Epithelial cell of proximal tubule (primary cell): ENCODE results near the gene LNPEP. TPM values are rescaled to one million over a fixed set of nuclear protein-coding genes. Genes with fewer than 3 reads are reported as not detected.
"Not testable (repeated sequence)": the region's sequence is repeated elsewhere in the genome, so short reads cannot be mapped to it uniquely, and the experiment has no call there.

Experiments
- DNase-seq: peaks from one replicate; pipeline ENCODE4 v3.0.0-alpha.2; 2011; ENCODE audit warnings: low read depth
- H3K4me3 ChIP-seq: 2 replicates; pipeline ENCODE4 v1.5.1; 2011; ENCODE audit warnings: low read depth, mild to moderate bottlenecking, low read length
- CTCF ChIP-seq: conservative IDR thresholded peaks from 2 replicates; pipeline ENCODE4 v1.5.1; 2012; ENCODE audit warnings: low read depth, mild to moderate bottlenecking, low read length
- total RNA-seq: library from RNA; depleted of rRNA; stranded (reverse); fragments of >200 nt; gene quantifications from 2 replicates; pipeline ENCODE4 v1.2.3, GENCODE V29; 2015

LNPEP gene
- total RNA-seq, 1 donor from 2014 or later = 21.4 TPM

DNA sequence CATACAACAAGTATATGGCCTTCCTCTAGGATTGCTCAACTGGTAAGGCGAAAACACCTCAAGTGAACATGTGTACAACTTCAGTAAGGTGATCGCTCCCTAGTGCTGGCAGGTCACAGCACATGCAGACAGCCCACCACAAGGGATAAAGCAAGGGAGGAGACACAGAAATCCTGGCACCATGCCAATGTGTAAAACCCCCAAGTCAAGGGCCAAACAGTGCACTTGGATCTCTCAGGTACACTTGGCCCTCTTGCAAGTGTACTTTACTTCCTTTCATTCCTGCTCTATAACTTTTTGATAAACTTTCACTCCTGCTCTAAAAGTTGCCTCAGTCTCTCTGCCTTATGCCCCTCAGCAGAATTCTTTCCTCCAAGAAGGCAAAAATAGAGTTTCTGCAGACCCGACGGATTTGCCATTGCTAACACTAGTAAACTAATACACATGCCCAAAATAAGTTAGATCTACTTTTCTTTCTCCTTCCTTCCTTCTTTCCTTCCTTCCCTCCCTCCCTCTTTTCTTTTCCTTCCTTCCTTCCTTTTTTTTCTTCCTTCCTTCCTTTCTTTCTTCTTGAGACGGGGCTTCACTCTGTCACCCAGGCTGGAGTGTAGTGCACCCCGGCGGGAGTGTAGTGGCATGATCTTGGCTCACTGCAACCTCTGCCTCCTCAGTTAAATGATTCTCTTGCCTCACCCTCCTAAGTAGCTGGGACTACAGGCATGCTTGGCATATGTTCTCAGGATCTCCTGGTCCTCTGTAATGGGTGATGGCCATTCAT lies 6.8 kb upstream of the LNPEP start:
- DNase-seq = no peak
- H3K4me3 ChIP-seq = no peak overlapping the region
- no peak for TF ChIP-seq CTCF

DNA sequence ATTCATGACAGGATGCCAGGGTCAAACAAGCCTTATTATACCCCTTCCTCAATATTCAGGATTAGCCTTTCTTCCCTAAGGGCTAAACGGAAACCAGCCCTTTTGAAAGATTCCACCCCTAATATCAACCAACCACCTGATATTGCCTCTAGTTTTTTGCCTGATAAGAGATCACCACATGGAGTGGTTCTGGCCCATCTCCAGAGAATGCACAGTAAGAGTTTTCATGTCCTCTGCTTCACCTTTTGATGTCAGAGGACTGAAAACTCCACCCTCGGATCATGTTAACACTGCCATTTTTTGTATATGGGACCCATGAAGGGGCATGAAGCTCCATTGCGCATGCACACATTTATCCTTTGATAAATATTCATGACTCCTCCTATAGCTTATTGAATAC lies 5.8 kb upstream of the LNPEP start:
- no peak for TF ChIP-seq CTCF
- no peak for DNase-seq
- H3K4me3 ChIP-seq = no peak overlapping the region

DNA sequence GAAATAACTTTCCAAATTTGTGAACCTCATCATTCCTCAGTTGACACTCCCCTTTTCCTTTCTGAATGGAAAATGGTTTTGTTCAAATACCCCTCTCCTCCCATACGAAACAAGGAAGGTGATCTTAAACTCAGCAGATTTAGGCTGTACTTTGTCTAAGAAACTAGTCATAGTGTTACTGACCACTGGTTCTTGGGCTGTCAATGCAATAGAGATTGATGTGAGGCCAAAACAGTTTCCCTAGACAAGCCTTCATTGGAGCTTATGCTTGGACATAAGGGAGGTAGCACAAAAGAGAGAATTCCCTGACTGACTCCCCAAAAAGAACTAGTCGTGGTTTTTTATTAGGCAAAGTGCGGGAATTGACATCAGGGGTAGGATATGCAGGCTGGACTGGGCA lies 5.3 kb upstream of the LNPEP start:
- no peak for DNase-seq
- H3K4me3 ChIP-seq = no peak overlapping the region
- no peak for TF ChIP-seq CTCF

GRCh38 chr5:96931037-96931436 lies 4.8 kb upstream of the LNPEP start:
- DNase-seq = not testable (repeated sequence)

DNA sequence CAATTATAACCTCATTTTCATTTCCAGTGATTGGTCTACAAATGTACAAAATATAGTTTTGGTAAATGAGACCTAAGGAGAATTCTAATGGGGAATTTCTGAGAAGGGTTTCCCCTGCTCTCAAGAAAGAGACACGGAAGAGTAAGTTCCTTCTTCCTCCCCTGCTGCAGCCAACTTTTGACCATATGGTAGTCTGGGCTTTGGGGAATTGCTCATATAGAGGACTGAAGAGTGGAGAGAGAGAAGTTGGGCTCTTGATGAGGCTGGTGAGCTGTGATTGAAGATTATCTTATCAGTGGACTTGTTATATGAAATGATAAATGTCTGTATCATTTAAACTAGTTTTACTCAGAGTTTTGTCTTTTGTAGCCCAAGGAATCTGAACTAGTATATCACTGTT lies 4.3 kb upstream of the LNPEP start:
- DNase-seq = no peak
- H3K4me3 ChIP-seq = no peak overlapping the region
- TF ChIP-seq CTCF = no peak

More at GRCh38 chr5:96931037-96931436, 4.8 kb upstream of the LNPEP start:
- H3K4me3 ChIP-seq = not testable (repeated sequence)

GRCh38 chr5:96932026-96932425 lies 3.9 kb upstream of the LNPEP start:
- TF ChIP-seq CTCF = no peak

DNA sequence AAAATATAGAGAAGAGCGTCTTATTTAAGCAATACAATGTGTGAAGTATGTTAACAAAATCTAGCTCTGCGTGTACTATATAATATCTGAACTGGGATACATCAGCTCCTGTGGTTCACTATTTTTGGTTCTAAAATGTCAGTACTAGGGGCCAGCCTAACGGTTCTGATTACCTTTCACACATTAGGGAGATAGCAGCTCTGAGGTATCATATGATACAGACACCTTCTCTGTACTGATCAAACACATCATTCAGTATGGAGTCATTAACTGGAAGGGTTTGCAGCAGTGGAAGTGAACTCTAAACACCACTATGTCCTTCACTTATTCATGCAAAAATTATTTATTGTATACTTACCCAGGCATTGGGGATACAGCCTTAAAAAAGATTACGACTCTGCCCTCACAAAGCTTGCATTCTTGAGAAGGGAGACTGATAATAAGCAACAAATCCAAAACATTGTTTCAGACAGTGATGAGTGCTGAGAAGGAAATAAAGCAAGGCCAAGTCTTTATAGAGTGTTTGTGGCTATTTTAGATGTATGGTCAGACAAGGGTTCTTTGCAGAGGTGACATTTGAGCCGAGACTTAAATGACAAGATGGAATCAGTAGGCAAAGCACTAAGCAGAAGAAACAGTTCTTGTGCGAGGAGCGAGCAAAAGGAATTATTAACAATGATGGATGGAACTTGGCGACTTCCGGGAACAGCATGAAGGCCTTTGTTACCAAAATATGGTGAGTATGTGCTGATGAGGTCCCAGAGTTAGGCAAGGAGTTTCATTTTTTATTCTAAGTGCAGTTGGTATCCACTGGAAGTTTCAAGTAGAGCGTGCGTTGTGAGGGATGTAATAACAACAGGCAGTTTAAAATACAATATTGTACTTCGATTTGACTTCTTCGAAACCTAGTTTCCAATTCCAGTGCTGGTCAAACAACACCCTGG lies 1.8 kb upstream of the LNPEP start:
- H3K4me3 ChIP-seq = peak overlapping the region; percentile 72
- TF ChIP-seq CTCF = no peak
- no peak for DNase-seq

More at GRCh38 chr5:96932026-96932425, 3.9 kb upstream of the LNPEP start:
- no peak for DNase-seq
- no peak overlapping the region for H3K4me3 ChIP-seq
